Breast epithelium (tissue), 3 donors: ENCODE measurements around the gene GRIK1.

Experiments used
- CTCF ChIP-seq, 3 donors: fragments of 450-650 bp; IDR thresholded peaks; one replicate each; pipeline ENCODE4 v1.5.1; 2016 to 2017; ENCODE audit warnings: antibody characterized with exemption in 3 of 3, mild to moderate bottlenecking in 3 of 3, moderate library complexity in 3 of 3
- POLR2A ChIP-seq: fragments of 450-650 bp; IDR thresholded peaks from one replicate; pipeline ENCODE4 v1.6.1; 2016; ENCODE audit warnings: antibody characterized with exemption, mild to moderate bottlenecking, moderate library complexity
- POLR2AphosphoS5 ChIP-seq, 3 donors: sonication (generic); formaldehyde crosslinking; IDR thresholded peaks; one replicate each; pipeline ENCODE4 v1.6.1; 2017; ENCODE audit warnings: antibody characterized with exemption in 3 of 3

GRCh38 chr21:29696937-29697336 lies 242.9 kb downstream of the GRIK1 start:
- TF ChIP-seq CTCF (IDR thresholded peaks at IDR 0.05) (no peak), POLR2A (no peak), POLR2AphosphoS5 (IDR thresholded peaks at IDR 0.05) (no peak)
